GM18499 (cell line): ENCODE measurements around the gene POU6F1.

Experiments used
- ATAC-seq: cut with Tn5 transposase; IDR thresholded peaks from one replicate; pipeline ENCODE4 v1.9.1; 2021; ENCODE audit warnings: moderate number of reproducible peaks; ENCODE audit not compliant: insufficient read depth, unreplicated experiment

POU6F1 gene

GRCh38 chr12:51199366-51199945, 18.4 kb downstream of the POU6F1 start:
- no peak for ATAC-seq

GRCh38 chr12:51198568-51199365, 19.1 kb downstream of the POU6F1 start:
- no peak for ATAC-seq

GRCh38 chr12:51197736-51198567, 19.9 kb downstream of the POU6F1 start:
- ATAC-seq: no peak

DNA sequence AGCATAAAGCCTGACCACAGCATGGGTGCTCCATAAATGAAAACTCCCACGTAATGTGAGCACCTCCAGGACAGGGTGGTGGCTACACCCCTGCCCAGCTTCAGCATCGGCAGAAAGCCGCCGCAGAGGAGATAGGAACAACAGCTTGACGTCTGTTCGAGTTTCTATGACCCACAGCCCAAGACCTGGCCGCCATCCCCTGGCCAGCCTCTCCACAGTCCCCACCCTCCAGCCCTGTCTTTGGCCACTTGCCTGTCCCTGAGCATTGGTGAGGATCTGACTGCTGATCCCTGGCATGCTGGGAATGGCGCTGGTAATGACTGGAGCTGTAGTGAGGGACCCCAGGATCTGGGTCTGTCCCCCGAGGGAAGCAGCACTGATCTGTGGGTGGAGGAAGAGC, 21.3 kb downstream of the POU6F1 start:
- ATAC-seq: no peak

DNA sequence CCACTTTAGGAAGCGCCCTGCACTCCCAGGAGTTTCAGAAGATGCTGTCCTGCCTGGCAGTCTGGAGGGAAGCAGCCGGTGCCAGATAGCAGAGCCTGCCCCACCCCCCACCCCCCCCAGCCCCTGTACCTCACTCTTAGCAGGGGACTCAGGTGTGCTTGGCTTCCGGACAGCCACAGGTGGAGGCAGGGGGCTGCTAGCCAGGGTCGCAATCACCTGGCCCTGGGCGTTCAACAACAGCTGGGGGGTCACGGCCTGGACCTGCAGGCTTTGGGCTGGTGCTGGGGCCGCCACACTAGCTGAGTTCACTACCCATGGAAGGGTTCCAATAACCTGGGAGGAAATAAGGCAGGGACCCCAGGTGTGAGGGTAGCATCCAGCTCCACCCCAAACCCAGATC, 22.0 kb downstream of the POU6F1 start:
- no peak for ATAC-seq

GRCh38 chr12:51192284-51192671, 25.6 kb downstream of the POU6F1 start:
- ATAC-seq: no peak

DNA sequence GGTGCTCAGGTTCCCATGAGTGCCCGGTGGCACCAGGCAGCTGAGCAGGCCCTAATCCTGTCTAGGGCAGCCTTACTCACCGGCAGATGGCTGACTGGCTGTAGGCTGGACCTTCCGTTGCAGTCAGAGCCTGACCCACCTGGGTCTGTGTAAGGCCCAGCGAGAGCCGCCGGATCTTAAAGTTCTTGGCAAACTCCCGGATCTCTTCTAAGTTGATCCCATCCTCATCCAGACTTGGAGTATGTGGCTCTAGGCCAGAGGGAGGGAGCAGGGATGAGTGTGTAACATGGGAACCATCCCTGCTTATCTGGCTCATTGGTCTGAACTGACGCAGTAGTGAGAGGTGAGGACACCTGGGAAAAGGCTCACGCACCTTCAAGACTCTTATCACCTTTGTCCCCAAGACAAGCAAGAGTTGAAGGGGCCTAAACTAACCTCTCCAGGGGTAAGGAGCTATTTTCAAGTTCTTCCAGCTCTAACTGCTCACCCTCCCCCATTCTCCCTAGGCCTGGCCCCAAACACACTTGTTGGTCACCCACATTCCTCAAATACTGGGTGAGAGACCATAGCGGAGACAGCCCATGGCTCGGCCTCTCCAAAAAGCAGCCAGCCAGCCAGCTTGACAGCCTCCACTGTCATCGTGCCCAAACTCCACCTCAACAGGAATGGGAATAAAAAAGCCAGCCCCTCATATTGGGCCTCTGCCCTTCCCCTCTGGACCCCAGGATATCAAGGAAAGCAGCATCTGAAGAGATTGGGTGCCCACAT, 26.2 kb downstream of the POU6F1 start:
- ATAC-seq: no peak

GRCh38 chr12:51190820-51191219, 27.0 kb downstream of the POU6F1 start:
- ATAC-seq: no peak

DNA sequence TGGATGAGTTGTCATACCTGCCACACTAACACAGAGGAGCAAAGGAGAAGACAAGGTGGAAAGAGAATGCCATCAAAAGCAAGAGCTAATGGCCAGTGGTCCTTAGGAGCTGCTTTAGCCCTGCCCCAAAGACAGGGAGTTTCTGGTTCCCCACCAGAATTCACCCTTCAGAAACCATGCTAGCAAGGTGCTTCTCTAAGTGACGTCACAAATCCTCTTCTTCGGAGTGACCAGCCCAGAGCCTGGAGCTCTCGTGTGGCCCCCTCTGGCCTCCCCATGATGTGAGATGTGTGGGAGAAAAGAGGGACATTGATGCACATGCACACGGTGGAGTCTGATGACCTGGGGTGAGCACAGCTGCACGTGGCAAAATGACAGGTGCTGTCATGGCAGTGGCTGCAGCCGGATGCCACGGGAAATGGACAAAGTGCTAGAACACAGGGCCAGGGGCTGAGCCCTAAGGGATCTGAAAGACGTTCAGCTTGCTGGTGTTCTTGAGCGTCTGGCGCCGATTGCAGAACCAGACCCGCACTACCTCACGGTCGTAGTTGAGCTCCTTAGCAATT, 28.0 kb downstream of the POU6F1 start:
- no peak for ATAC-seq

DNA sequence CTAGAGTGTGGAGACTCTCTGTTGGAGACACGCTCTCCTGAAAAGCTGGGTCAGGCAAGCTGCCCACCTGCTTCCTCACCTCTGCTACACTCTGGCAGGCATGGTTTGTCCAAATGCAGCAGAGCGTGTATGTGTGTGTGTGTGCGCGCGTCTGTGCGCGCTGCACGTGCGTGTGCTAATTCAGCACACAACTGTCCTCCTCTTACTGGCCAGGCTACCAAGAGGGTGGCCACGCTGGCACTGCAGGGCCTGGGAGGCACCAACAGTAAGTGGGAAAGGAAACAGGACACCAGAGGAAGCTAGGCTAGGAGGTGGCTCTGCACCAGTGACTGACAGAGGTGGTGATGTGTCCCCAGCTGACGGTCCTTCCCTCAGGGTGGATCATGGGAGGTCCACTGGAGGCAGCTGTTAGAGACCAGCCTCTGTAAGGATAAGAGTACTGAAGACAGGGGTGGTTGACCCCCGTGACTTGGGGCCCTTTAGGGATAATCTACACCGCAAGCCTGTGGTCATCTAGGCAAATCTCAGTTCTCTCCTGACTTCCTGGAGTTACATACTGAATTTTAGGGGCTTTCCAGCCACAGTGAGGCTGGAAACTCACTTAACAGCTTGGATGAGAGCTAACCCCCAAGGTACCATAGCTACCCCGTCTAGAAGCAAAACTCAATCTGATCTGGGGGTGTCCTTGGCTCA, 29.4 kb downstream of the POU6F1 start:
- ATAC-seq: no peak

- ATAC-seq: no peak
These were observed 30.4 kb downstream of the POU6F1 start for GRCh38 chr12:51187370-51187987.

DNA sequence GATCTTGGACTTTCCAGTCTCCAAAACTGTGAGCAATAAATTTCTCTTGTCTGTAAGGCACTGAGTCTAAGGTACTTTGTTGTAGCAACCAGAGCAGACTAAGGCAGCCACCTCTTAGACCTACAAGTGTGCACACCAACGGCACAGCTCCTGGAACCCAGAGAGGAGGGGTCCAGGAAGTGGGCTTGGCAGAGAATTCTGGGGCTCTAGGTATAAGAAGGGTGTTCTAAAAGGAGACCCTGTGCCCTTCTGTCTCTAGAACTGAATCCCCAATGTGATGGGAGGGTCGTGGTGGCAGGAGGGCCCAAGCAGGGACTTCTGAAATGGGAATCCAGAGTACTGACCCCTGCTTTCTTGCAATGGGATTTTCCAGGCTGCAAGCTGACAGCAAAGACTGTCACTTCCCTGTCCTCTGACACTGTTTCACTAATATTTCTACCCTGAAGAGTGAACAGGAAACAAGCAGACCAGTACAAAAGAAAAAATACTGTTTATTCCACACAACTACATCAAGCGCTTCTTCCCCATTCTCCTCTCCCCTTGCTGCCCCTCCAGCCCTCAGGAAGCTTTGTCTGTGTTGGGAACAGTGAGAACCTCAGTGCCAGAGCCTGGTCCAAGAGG, 31.3 kb downstream of the POU6F1 start:
- ATAC-seq: no peak

DNA sequence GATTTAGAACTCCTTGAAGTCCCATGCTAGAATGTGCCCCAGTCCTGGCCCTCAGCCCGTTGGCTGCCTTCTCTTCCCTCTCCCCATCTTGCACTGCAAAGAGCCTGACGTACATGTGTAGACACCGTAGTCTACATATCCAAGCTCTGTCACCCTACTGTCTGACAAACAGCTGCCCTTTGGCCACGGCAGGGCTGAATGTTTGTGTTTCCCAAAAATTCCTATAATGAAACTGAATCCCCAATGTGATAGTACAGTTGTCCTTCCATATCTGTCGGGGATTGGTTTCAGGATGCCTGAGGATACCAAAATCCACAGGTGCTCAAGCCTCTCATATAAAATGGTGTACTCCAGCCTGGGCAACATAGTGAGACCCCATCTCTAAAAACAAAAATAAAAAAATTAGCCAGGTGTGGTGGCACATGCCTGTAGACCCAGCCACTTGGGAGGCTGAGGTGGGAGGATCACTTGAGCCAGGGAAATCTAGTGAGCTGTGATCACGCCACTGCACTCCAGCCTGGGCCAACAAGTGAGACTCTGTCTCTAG, 32.6 kb downstream of the POU6F1 start:
- ATAC-seq: no peak

- ATAC-seq: no peak
These were observed 34.0 kb downstream of the POU6F1 start for GRCh38 chr12:51183816-51184215.

GRCh38 chr12:51183349-51183748, 34.5 kb downstream of the POU6F1 start:
- ATAC-seq: no peak

GRCh38 chr12:51181558-51181957, 36.3 kb downstream of the POU6F1 start:
- no peak for ATAC-seq

- ATAC-seq: no peak
These were observed 40.0 kb downstream of the POU6F1 start for GRCh38 chr12:51177897-51178296.

DNA sequence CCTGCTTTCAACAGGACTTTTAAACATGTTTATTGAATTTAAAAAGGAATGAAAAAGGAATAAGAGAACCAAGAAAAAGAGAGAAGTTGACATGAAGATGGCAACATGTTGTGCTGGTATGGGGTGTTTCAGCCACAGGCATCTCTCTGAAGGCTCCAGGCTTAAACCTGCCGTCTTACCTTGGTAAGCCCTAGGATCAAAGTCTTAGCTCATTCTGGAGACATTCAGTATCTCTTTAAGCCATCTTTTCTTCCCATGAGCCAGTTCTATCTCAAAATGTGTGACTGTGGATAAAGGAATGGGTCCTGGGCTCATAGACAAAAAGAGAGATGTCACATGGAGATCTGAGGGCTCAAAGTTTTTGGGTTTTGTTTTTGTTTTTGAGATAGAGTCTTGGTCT, 43.4 kb downstream of the POU6F1 start:
- ATAC-seq: no peak
